WTC11 (cell line): ENCODE results near the gene TNK1. TPM values are rescaled to one million over a fixed set of nuclear protein-coding genes. Genes with fewer than 3 reads are reported as not detected.

ENCODE experiments used
- ATAC-seq: fragments of 200-7000 bp; cut with Tn5 transposase; 2 replicates; pipeline ENCODE4 v1.10.0; 2021; ENCODE audit warnings: mild to moderate bottlenecking, moderate library complexity
- CTCF ChIA-PET: fragments of 300-600 bp; sonication (Branson Sonifier 250); formaldehyde crosslinking; loops from one replicate; lab custom pipeline; 2021; ENCODE audit warnings: antibody characterized with exemption; lab: Charles Lee
- POLR2A ChIA-PET: fragments of 350-600 bp; sonication (Branson Sonifier 250); formaldehyde crosslinking; loops from one replicate; lab custom pipeline; 2021; ENCODE audit warnings: antibody characterized with exemption; lab: Charles Lee
- DNase-seq: peaks from one replicate; pipeline ENCODE4 v3.0.0; 2021; ENCODE audit warnings: low spot score
- H3K27ac Mint-ChIP-seq: 2 replicates; pipeline ENCODE4 v1.8.0; 2021; ENCODE audit warnings: mixed read lengths
- H3K27me3 Mint-ChIP-seq: 2 replicates; pipeline ENCODE4 v1.8.0; 2021; ENCODE audit warnings: low read depth, mild to moderate bottlenecking, moderate library complexity, mixed read lengths
- H3K36me3 Mint-ChIP-seq: 2 replicates; pipeline ENCODE4 v1.8.0; 2021; ENCODE audit warnings: mixed read lengths
- H3K4me1 Mint-ChIP-seq: 2 replicates; pipeline ENCODE4 v1.8.0; 2022; ENCODE audit warnings: mixed read lengths
- H3K4me3 Mint-ChIP-seq: 2 replicates; pipeline ENCODE4 v1.8.0; 2021; ENCODE audit warnings: mild to moderate bottlenecking, moderate library complexity, mixed read lengths
- H3K9me3 Mint-ChIP-seq: 2 replicates; pipeline ENCODE4 v1.8.0; 2021; ENCODE audit warnings: mixed read lengths
- AR ChIP-seq: fragments of 250-450 bp; sonication (Bioruptor Pico); IDR thresholded peaks from 2 replicates; pipeline ENCODE4 v1.9.0; 2021; ENCODE audit warnings: mild to moderate bottlenecking
- E2F1 ChIP-seq: sonication (generic); formaldehyde crosslinking; IDR thresholded peaks from 2 replicates; pipeline ENCODE4 v1.8.0; 2022; ENCODE audit warnings: mild to moderate bottlenecking, missing genetic modification reagents
- GABPB1 ChIP-seq: sonication (generic); formaldehyde crosslinking; IDR thresholded peaks from 2 replicates; pipeline ENCODE4 v1.8.1; 2023; ENCODE audit warnings: mild to moderate bottlenecking, missing genetic modification reagents
- OVOL2 ChIP-seq: fragments of 250-450 bp; sonication (Bioruptor Pico); IDR thresholded peaks from 2 replicates; pipeline ENCODE4 v1.9.0; 2021; ENCODE audit warnings: mild to moderate bottlenecking, borderline replicate concordance
- PRDM15 ChIP-seq: sonication (generic); formaldehyde crosslinking; IDR thresholded peaks from 2 replicates; pipeline ENCODE4 v1.8.0; 2022; ENCODE audit warnings: missing genetic modification reagents
- PREB ChIP-seq: sonication (generic); formaldehyde crosslinking; IDR thresholded peaks from 2 replicates; pipeline ENCODE4 v1.8.1; 2022; ENCODE audit warnings: mild to moderate bottlenecking, missing genetic modification reagents, moderate library complexity, borderline replicate concordance
- SP1 ChIP-seq: sonication (generic); formaldehyde crosslinking; conservative IDR thresholded peaks from 2 replicates; pipeline ENCODE4 v1.8.1; 2022; ENCODE audit warnings: missing genetic modification reagents
- TEAD1 ChIP-seq: sonication (generic); formaldehyde crosslinking; IDR thresholded peaks from 2 replicates; pipeline ENCODE4 v1.8.0; 2022; ENCODE audit warnings: mild to moderate bottlenecking, missing genetic modification reagents
- ZNF423 ChIP-seq: fragments of 250-450 bp; sonication (Bioruptor Pico); IDR thresholded peaks from 2 replicates; pipeline ENCODE4 v2.1.2; 2022; ENCODE audit warnings: mild to moderate bottlenecking, moderate library complexity
- total RNA-seq: library from RNA; stranded (reverse); gene quantifications from 3 replicates; pipeline ENCODE4 v1.2.3, GENCODE V29; 2021

Gene TNK1
- total RNA-seq, 1 experiment from 2014 or later: 9.3 TPM

- no peak for TF ChIP-seq AR (CRISPR knock-in tag)
- no peak for TF ChIP-seq PREB (CRISPR knock-in tag)
- no peak for TF ChIP-seq SP1 (CRISPR knock-in tag)
- TF ChIP-seq ZNF423 (CRISPR knock-in tag): no peak
- TF ChIP-seq GABPB1: no peak
- no peak for TF ChIP-seq E2F1 (CRISPR knock-in tag)
These were observed 10.4 kb downstream of the TNK1 start (continued) for GRCh38 chr17:7391307-7391706.

GRCh38 chr17:7392696-7393612, 12.1 kb downstream of the TNK1 start:
- peak; percentile 51 for DNase-seq
- CTCF ChIA-PET: interaction anchor here (0.6 to 4.1 kb wide), 31 partner anchors 8 to 294 kb away, joined by 3 to 59 read pairs (median 7); partner anchors contain the start of genes ACAP1, CHRNB1, FGF11 and NLGN2

More at GRCh38 chr17:7392696-7393612, 12.1 kb downstream of the TNK1 start:
- no peak for TF ChIP-seq OVOL2 (CRISPR knock-in tag)
- TF ChIP-seq PRDM15: 0 out of 2 replicates have a peak, but pooled peaks have one; percentile 24
- TF ChIP-seq TEAD1 (CRISPR knock-in tag): no peak
- POLR2A ChIA-PET: interaction anchor here (0.8 to 2.1 kb wide), 5 partner anchors 9 to 43 kb away, joined by 3 to 10 read pairs (median 5); partner anchors contain the start of genes TMEM102 and TMEM256
- no peaks in the 10 kb centered on the region; the same call in 1 of the 2 replicates for H3K27me3 Mint-ChIP-seq
- H3K9me3 Mint-ChIP-seq: no peaks in the 10 kb centered on the region
- peaks cover 11% of the 10 kb centered on the region for H3K4me1 Mint-ChIP-seq
- ATAC-seq: peak; percentile 7
- peaks cover 20% of the 10 kb centered on the region for H3K36me3 Mint-ChIP-seq
- H3K4me3 Mint-ChIP-seq: peak overlapping the region; percentile 90
- peak overlapping the region; percentile 63; the same call in 1 of the 2 replicates for H3K27ac Mint-ChIP-seq
